Right lobe of liver (tissue), 6 donors: ENCODE measurements around the gene GPR22. TPM values are rescaled to one million over a fixed set of nuclear protein-coding genes. Genes with fewer than 3 reads are reported as not detected.

ENCODE experiments used
- ATAC-seq, 4 donors: fragments of 200-7000 bp; cut with Tn5 transposase; one replicate each; pipeline ENCODE4 v1.9.1; 2020; ENCODE audit warnings: mild to moderate bottlenecking in 4 of 4, moderate library complexity in 4 of 4
- DNase-seq, 3 donors: peaks; one replicate each; pipeline ENCODE4 v3.0.0-alpha.2; 2020
- H3K27ac ChIP-seq, 3 donors: fragments of 200-600 bp; one replicate each; pipeline ENCODE4 v1.8.0; 2022
- H3K27me3 ChIP-seq, 2 donors: fragments of 200-600 bp; one replicate each; pipeline ENCODE4 v1.8.0; 2022
- H3K36me3 ChIP-seq, 4 donors: fragments of 200-600 bp; sonication (generic) in 1 of 4; one replicate each; pipeline versions ENCODE4 v1.5.1 to v1.8.0; 2017 to 2022; ENCODE audit warnings: control low read depth in 1 of 4
- H3K4me1 ChIP-seq, 4 donors: fragments of 200-600 bp; sonication (generic) in 1 of 4; one replicate each; pipeline versions ENCODE4 v1.5.1 to v1.8.0; 2017 to 2022; ENCODE audit warnings: control low read depth in 1 of 4
- H3K4me3 ChIP-seq, 3 donors: fragments of 200-600 bp; one replicate each; pipeline ENCODE4 v1.8.0; 2022
- H3K9me3 ChIP-seq, 4 donors: fragments of 200-600 bp; sonication (generic) in 1 of 4; one replicate each; pipeline versions ENCODE4 v1.5.1 to v1.8.0; 2017 to 2022; ENCODE audit warnings: control low read depth in 1 of 4
- CTCF ChIP-seq, 4 donors: fragments of 200-600 bp in 3 of 4; fragments of 450-650 bp in 1 of 4; IDR thresholded peaks; one replicate each; pipeline versions ENCODE4 v1.5.1 to v1.8.0; 2016 to 2022; ENCODE audit warnings: antibody characterized with exemption in 4 of 4, mild to moderate bottlenecking in 2 of 4
- POLR2A ChIP-seq: fragments of 450-650 bp; IDR thresholded peaks from one replicate; pipeline ENCODE4 v1.6.1; 2017; ENCODE audit warnings: antibody characterized with exemption, mild to moderate bottlenecking
- WGBS: methylation state at CpG from one replicate; pipeline ENCODE4 v1.1.6; 2018; ENCODE audit warnings: low coverage, low lambda C conversion rate; ENCODE audit not compliant: insufficient coverage; ENCODE audit errors: missing lambda C conversion rate; 5-methylcytosine and 5-hydroxymethylcytosine counted together
- intact Hi-C, 2 donors: fragments of 100-400 bp; cut with DNase I; formaldehyde crosslinking; loops; one replicate each; pipeline versions ENCODE4 v1.11.2 to v1.14.1; 2022
- total RNA-seq, 6 experiments: library from RNA; depleted of rRNA in 2 of 6; stranded (reverse); fragments of >200 nt in 2 of 6; fragmentation: NEBNext Ultra II Directional in 3 of 6; extraction: Animal tissue kit (Norgen Biotek cat#: 25700) in 3 of 6; gene quantifications; one replicate each; pipeline versions ENCODE4 v1.1.0 to v1.2.4, GENCODE V29; 2016 to 2023
- donor health status: DM: no; HTN: yes; CAD: no.
- donor health status: DM: no; HTN: no; CAD: no.
- donor health status: DM: no; HTN: no; CAD: no.
- donor health status: DM: no; HTN: yes; CAD: no.
- donor health status: DM: no; HTN: yes; CAD: no.

GPR22 gene
- total RNA-seq, 6 experiments from 2014 or later, result not detected

- Histone ChIP-seq H3K4me1 (no peaks in the 10 kb centered on the region), H3K4me3 (no peak overlapping the region), H3K27me3 (no peaks in the 10 kb centered on the region), H3K36me3 (no peaks in the 10 kb centered on the region), H3K9me3 (no peaks in the 10 kb centered on the region), H3K27ac (no peak overlapping the region)
- intact Hi-C loops, result no loop called here
- ATAC-seq, result no peak
- TF ChIP-seq POLR2A, result no peak
- TF ChIP-seq CTCF (IDR thresholded peaks at IDR 0.05), result no peak
- 93% methylated on average over 3 of the region's 3 CpGs for WGBS
- no peak for DNase-seq
Measured at GRCh38 chr7:107494315-107494751, 24.5 kb downstream of the GPR22 start.

- no peaks in the 10 kb centered on the region for H3K36me3 ChIP-seq
- intact Hi-C loops, result no loop called here
- no peaks in the 10 kb centered on the region for H3K9me3 ChIP-seq
- ATAC-seq, result no peak
- no peak overlapping the region for H3K4me3 ChIP-seq
- no peak for DNase-seq
- no peak overlapping the region for H3K27ac ChIP-seq
- TF ChIP-seq CTCF (IDR thresholded peaks at IDR 0.05), result no peak
- no peak for TF ChIP-seq POLR2A
- no peaks in the 10 kb centered on the region for H3K27me3 ChIP-seq
- 92% methylated on average over 5 of the region's 6 CpGs for WGBS
- H3K4me1 ChIP-seq, result no peaks in the 10 kb centered on the region
Measured at GRCh38 chr7:107494884-107495283, 25.0 kb downstream of the GPR22 start.

- Histone ChIP-seq H3K9me3 (no peaks in the 10 kb centered on the region), H3K27ac (no peak overlapping the region), H3K36me3 (no peaks in the 10 kb centered on the region), H3K27me3 (no peaks in the 10 kb centered on the region), H3K4me3 (no peak overlapping the region), H3K4me1 (no peaks in the 10 kb centered on the region)
- DNase-seq, result no peak
- TF ChIP-seq CTCF (IDR thresholded peaks at IDR 0.05) (no peak), POLR2A (no peak)
- no peak for ATAC-seq
- intact Hi-C loops, result no loop called here
Measured at GRCh38 chr7:107495516-107495915, 25.7 kb downstream of the GPR22 start.

GRCh38 chr7:107499731-107500130, 29.9 kb downstream of the GPR22 start:
- no peak for DNase-seq
- ATAC-seq, result no peak
- no peaks in the 10 kb centered on the region for H3K4me1 ChIP-seq
- H3K36me3 ChIP-seq, result no peaks in the 10 kb centered on the region
- no peak overlapping the region for H3K27ac ChIP-seq
- intact Hi-C loops, result no loop called here
- TF ChIP-seq POLR2A (no peak), CTCF (IDR thresholded peaks at IDR 0.05) (no peak)
- H3K27me3 ChIP-seq, result no peaks in the 10 kb centered on the region
- H3K9me3 ChIP-seq, result no peaks in the 10 kb centered on the region
- no peak overlapping the region for H3K4me3 ChIP-seq
- 85% methylated on average over 4 of the region's 4 CpGs for WGBS

GRCh38 chr7:107501593-107501992, 31.7 kb downstream of the GPR22 start:
- TF ChIP-seq POLR2A (no peak), CTCF (IDR thresholded peaks at IDR 0.05) (peak; percentile 3 to 37 (median 26))
- no peak for DNase-seq
- Histone ChIP-seq H3K27me3 (no peaks in the 10 kb centered on the region), H3K27ac (no peak overlapping the region), H3K4me3 (no peak overlapping the region), H3K36me3 (no peaks in the 10 kb centered on the region), H3K4me1 (peaks cover 0 to 4% (median 0%) of the 10 kb centered on the region in 4 donors), H3K9me3 (no peaks in the 10 kb centered on the region)
- intact Hi-C loops, result no loop called here
- peak in 2 of 4 donors; percentile 34 to 37 for ATAC-seq
- WGBS, result 100% methylated on average over 1 of the region's 1 CpG
